HepG2 (cell line): ENCODE data around the gene KPNB1. TPM values are rescaled to one million over a fixed set of nuclear protein-coding genes. Genes with fewer than 3 reads are reported as not detected.
A peak's percentile ranks its signal among the peaks of the same experiment; 100 is the strongest.

Experiments
- ATAC-seq: fragments of 200-7000 bp; cut with Tn5 transposase; 3 replicates; pipeline ENCODE4 v1.9.1; 2020; ENCODE audit warnings: mild to moderate bottlenecking, moderate library complexity
- BruUV-seq: library from RNA; stranded (reverse); fragments of 400-500 nt; replicated peaks from 2 replicates; lab custom pipeline; 2021; lab: Mats Ljungman, UMichigan
- CTCF ChIA-PET: fragments of 300-600 bp; formaldehyde crosslinking; extraction: SDS; loops from one replicate; lab custom pipeline; 2021; ENCODE audit warnings: low total read pairs, inconsistent platforms, low intra/inter-chr PET ratio; lab: Yijun Ruan, JAX
- POLR2A ChIA-PET: fragments of 350-600 bp; sonication (Branson Sonifier 250); formaldehyde crosslinking; loops from one replicate; lab custom pipeline; 2020; ENCODE audit warnings: antibody characterized with exemption, inconsistent platforms; lab: Yijun Ruan, JAX
- DNase-seq: peaks from one replicate; pipeline ENCODE4 v3.0.0-alpha.2; 2015; ENCODE audit warnings: low spot score
- FAIRE-seq: peaks from 3 replicates; lab custom pipeline; 2011; peaks lifted over from hg19 to GRCh38; lab: Jason Lieb, UNC
- H2AFZ ChIP-seq: one replicate; pipeline ENCODE4 v1.6.1; 2011; ENCODE audit warnings: low read length, inconsistent platforms
- H3K27ac ChIP-seq: fragments of 300-600 bp; 3 replicates; pipeline ENCODE4 v1.8.0; 2011; ENCODE audit warnings: mixed run types, mild to moderate bottlenecking, mixed read lengths, low read length, inconsistent platforms; ENCODE audit not compliant: insufficient read depth; ENCODE audit errors: extremely low read length
- H3K27me3 ChIP-seq, 2 experiments: fragments of 200-600 bp in 1 of 2; 2 replicates in 1 of 2; 3 replicates in 1 of 2; pipeline versions ENCODE4 v1.6.0 to v1.8.0; 2011; ENCODE audit warnings: low read length in 2 of 2, mild to moderate bottlenecking in 2 of 2, moderate library complexity in 2 of 2, inconsistent platforms in 1 of 2; ENCODE audit not compliant: insufficient read depth in 2 of 2, control insufficient read depth in 1 of 2
- H3K36me3 ChIP-seq, 2 experiments: fragments of 200-600 bp in 1 of 2; replicated peaks in 1 of 2; 2 replicates in 1 of 2; 3 replicates in 1 of 2; pipeline versions ENCODE4 v1.5.1 to v1.8.0; 2011; ENCODE audit warnings: low read length in 2 of 2, inconsistent platforms in 1 of 2; ENCODE audit not compliant: insufficient read depth in 2 of 2, control insufficient read depth in 1 of 2
- H3K4me1 ChIP-seq: 2 replicates; pipeline ENCODE4 v1.5.1; 2012; ENCODE audit warnings: low read length, inconsistent platforms; ENCODE audit not compliant: insufficient read depth
- H3K4me2 ChIP-seq: 2 replicates; pipeline ENCODE4 v1.6.0; 2011; ENCODE audit warnings: low read depth, low read length, inconsistent platforms
- H3K4me3 ChIP-seq, 3 experiments: fragments of 200-600 bp in 1 of 3; sonication (generic), shearing (Covaris generic) in 1 of 3; replicated peaks in 1 of 3; 2 replicates each; pipeline ENCODE4 v1.5.1; 2011 to 2016; ENCODE audit warnings: low read length in 3 of 3, inconsistent platforms in 2 of 3, low read depth in 2 of 3, mild to moderate bottlenecking in 2 of 3, control low read depth in 1 of 3, mixed read lengths in 1 of 3; ENCODE audit not compliant: insufficient read depth in 1 of 3
- H3K79me2 ChIP-seq: one replicate; pipeline ENCODE4 v1.6.1; 2011; ENCODE audit warnings: low read length, inconsistent platforms; ENCODE audit not compliant: insufficient read depth
- H3K9ac ChIP-seq: 2 replicates; pipeline ENCODE4 v1.6.0; 2011; ENCODE audit warnings: mild to moderate bottlenecking, low read depth, low read length, inconsistent platforms; ENCODE audit not compliant: insufficient read depth
- H3K9me3 ChIP-seq: 2 replicates; pipeline ENCODE4 v1.5.1; 2012; ENCODE audit warnings: mild to moderate bottlenecking, low read length
- H4K20me1 ChIP-seq: 2 replicates; pipeline ENCODE4 v1.6.0; 2011; ENCODE audit warnings: inconsistent platforms, mild to moderate bottlenecking, low read length, moderate library complexity; ENCODE audit not compliant: insufficient read depth
- CEBPB ChIP-seq: IDR thresholded peaks from 2 replicates; pipeline ENCODE4 v1.6.1; 2011; ENCODE audit warnings: low read depth, low read length, improper control_type of control experiment, borderline replicate concordance
- KAT8 ChIP-seq: IDR thresholded peaks from 2 replicates; pipeline ENCODE4 v1.6.1; 2016; ENCODE audit warnings: missing genetic modification reagents, missing compliant biosample characterization
- PITX1 ChIP-seq: sonication (generic); formaldehyde crosslinking; IDR thresholded peaks from 2 replicates; pipeline ENCODE4 v1.5.1; 2020; ENCODE audit warnings: mild to moderate bottlenecking, missing genetic modification reagents
- TBX2 ChIP-seq: sonication (generic); formaldehyde crosslinking; IDR thresholded peaks from 2 replicates; pipeline ENCODE4 v1.5.0; 2020; ENCODE audit warnings: missing genetic modification reagents, mild to moderate bottlenecking, borderline replicate concordance
- TBX3 ChIP-seq: fragments of 450-650 bp; IDR thresholded peaks from 2 replicates; pipeline ENCODE4 v1.6.1; 2017; ENCODE audit warnings: antibody characterized with exemption, mild to moderate bottlenecking, inconsistent platforms, borderline replicate concordance
- ZBTB21 ChIP-seq: sonication (generic); formaldehyde crosslinking; IDR thresholded peaks from 2 replicates; pipeline ENCODE4 v1.4.0; 2020; ENCODE audit warnings: missing genetic modification reagents
- ZNF451 ChIP-seq: sonication (generic); formaldehyde crosslinking; IDR thresholded peaks from 2 replicates; pipeline ENCODE4 v1.5.0; 2020; ENCODE audit warnings: mild to moderate bottlenecking, missing genetic modification reagents
- WGBS: methylation state at CpG from one replicate; pipeline ENCODE4 v1.1.6; 2017; ENCODE audit warnings: low lambda C conversion rate; 5-methylcytosine and 5-hydroxymethylcytosine counted together
- in situ Hi-C: cut with HindIII; loops from 2 replicates; pipeline ENCODE4 v1.10.0; 2017; ENCODE audit warnings: low pct_unique_long_range_greater_than_20kb; ENCODE audit not compliant: extremely low pct_ligation_motif_present
- intact Hi-C: fragments of 100-400 bp; cut with micrococcal nuclease; formaldehyde crosslinking; loops from one replicate; pipeline ENCODE4 v1.10.0; 2022; ENCODE audit not compliant: unreplicated experiment
- polyA plus RNA-seq, 8 experiments: library from polyadenylated mRNA; depleted of rRNA in 3 of 8; stranded (reverse) in 7 of 8; unstranded in 1 of 8; fragments of >200 nt; fragmentation: Illumina TruSeq in 4 of 8; extraction: Trizol in 4 of 8; gene quantifications; 2 replicates each; pipeline versions ENCODE4 v1.2.1 to v1.2.3, GENCODE V29; 2011 to 2016; ENCODE audit warnings: low read depth in 4 of 8, missing spikeins in 1 of 8, mixed read lengths in 1 of 8; ENCODE audit not compliant: insufficient read depth in 1 of 8
- total RNA-seq, 5 experiments: library from RNA; depleted of rRNA; stranded (reverse); fragments of >200 nt; fragmentation: Illumina TruSeq; extraction: Trizol; gene quantifications; 2 replicates each; pipeline ENCODE4 v1.2.3, GENCODE V29; 2016; ENCODE audit warnings: low read depth in 1 of 5
- TF ChIP-seq, protein P1 (sequence below): sonication (generic); formaldehyde crosslinking; conservative IDR thresholded peaks from 2 replicates; pipeline ENCODE4 v1.4.0; 2020; ENCODE audit warnings: mild to moderate bottlenecking, missing genetic modification reagents, moderate library complexity
- TF ChIP-seq, protein P2 (sequence below): sonication (generic); formaldehyde crosslinking; IDR thresholded peaks from 2 replicates; pipeline ENCODE4 v1.8.1; 2023; ENCODE audit warnings: missing genetic modification reagents, mild to moderate bottlenecking, borderline replicate concordance
- TF ChIP-seq, protein P3 (sequence below): IDR thresholded peaks from 2 replicates; pipeline ENCODE4 v1.6.1; 2012; ENCODE audit warnings: low read length, improper control_type of control experiment
- TF ChIP-seq, protein P4 (sequence below): sonication (generic); formaldehyde crosslinking; IDR thresholded peaks from 2 replicates; pipeline ENCODE4 v1.4.0; 2020; ENCODE audit warnings: missing genetic modification reagents
- TF ChIP-seq, protein P5 (sequence below), 2 experiments: fragments of 450-650 bp in 1 of 2; sonication (generic) in 1 of 2; formaldehyde crosslinking; IDR thresholded peaks; 2 replicates each; pipeline versions ENCODE4 v1.5.0 to v1.8.0; 2020 to 2022; ENCODE audit warnings: mild to moderate bottlenecking in 1 of 2, missing genetic modification reagents in 1 of 2
- TF ChIP-seq, protein P6 (sequence below): sonication (generic); formaldehyde crosslinking; IDR thresholded peaks from 2 replicates; pipeline ENCODE4 v1.9.0; 2021; ENCODE audit warnings: missing genetic modification reagents, borderline replicate concordance

Gene KPNB1
- total and polyA plus RNA-seq, 2 of the 13 experiments (the other 11 are each of a cell fraction or from before 2014, with no cell fraction given) = 164 to 424 TPM

DNA sequence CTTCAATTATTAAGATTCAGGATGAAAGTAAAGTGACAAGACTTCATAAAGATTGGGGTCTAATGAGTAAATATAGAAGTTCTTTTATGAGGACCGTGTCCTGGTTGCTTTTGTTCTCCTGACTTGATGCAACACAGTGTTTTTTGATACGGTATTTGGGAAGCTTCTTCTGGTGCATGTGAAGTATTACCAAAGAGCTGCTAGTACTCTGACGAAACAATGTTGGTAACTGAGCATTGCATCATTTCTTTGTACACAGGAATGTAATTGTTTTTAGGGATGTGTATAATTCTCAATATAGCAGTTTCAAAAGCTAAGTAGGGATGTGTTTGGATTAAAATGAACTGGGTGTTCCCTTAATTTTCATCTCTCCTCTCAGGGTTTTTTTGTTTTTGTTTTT, 15.9 kb downstream of the KPNB1 start (continued):
- TF ChIP-seq, protein P1, sequence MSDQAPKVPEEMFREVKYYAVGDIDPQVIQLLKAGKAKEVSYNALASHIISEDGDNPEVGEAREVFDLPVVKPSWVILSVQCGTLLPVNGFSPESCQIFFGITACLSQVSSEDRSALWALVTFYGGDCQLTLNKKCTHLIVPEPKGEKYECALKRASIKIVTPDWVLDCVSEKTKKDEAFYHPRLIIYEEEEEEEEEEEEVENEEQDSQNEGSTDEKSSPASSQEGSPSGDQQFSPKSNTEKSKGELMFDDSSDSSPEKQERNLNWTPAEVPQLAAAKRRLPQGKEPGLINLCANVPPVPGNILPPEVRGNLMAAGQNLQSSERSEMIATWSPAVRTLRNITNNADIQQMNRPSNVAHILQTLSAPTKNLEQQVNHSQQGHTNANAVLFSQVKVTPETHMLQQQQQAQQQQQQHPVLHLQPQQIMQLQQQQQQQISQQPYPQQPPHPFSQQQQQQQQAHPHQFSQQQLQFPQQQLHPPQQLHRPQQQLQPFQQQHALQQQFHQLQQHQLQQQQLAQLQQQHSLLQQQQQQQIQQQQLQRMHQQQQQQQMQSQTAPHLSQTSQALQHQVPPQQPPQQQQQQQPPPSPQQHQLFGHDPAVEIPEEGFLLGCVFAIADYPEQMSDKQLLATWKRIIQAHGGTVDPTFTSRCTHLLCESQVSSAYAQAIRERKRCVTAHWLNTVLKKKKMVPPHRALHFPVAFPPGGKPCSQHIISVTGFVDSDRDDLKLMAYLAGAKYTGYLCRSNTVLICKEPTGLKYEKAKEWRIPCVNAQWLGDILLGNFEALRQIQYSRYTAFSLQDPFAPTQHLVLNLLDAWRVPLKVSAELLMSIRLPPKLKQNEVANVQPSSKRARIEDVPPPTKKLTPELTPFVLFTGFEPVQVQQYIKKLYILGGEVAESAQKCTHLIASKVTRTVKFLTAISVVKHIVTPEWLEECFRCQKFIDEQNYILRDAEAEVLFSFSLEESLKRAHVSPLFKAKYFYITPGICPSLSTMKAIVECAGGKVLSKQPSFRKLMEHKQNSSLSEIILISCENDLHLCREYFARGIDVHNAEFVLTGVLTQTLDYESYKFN = no peak
- TF ChIP-seq CEBPB = peak; percentile 89
- TF ChIP-seq, protein P2, sequence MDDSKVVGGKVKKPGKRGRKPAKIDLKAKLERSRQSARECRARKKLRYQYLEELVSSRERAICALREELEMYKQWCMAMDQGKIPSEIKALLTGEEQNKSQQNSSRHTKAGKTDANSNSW (CRISPR knock-in tag) = no peak

DNA sequence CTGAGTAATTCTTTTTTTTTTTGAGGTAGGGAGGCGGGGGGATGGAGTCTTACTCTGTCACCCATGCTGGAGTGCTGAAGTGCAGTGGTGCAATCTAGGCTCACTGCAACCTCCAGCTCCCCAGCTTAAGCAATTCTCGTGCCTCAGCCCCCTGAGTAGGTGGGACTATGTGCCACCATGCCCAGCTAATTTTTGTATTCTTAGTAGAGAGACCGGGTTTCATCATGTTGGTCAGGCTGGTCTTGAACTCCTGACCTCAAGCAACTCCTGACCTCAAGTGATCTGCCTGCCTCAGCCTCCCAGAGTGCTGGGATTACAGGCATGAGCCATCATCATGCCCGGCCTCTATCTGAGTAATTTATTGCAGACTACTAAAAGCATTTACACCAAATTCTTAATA, 19.4 kb downstream of the KPNB1 start:
- POLR2A ChIA-PET = no interaction called here
- Histone ChIP-seq H3K9me3 (no peaks in the 10 kb centered on the region), H3K4me3 (no peak overlapping the region), H3K4me1 (no peaks in the 10 kb centered on the region), H3K79me2 (no peaks in the 10 kb centered on the region), H3K27me3 (no peaks in the 10 kb centered on the region), H2AFZ (no peak overlapping the region), H4K20me1 (peaks cover 11% of the 10 kb centered on the region), H3K36me3 (peaks cover 43 to 92% of the 10 kb centered on the region in 2 experiments), H3K4me2 (no peak overlapping the region), H3K27ac (no peak overlapping the region), H3K9ac (no peak overlapping the region)
- intact Hi-C loops = no loop called here
- WGBS = 95% methylated on average over 4 of the region's 4 CpGs
- no peak for FAIRE-seq
- CTCF ChIA-PET = no interaction called here
- no peak for ATAC-seq
- in situ Hi-C loops = no loop called here
- no peak for DNase-seq
- BruUV-seq = no TSS peak
- TF ChIP-seq TBX2 (CRISPR knock-in tag) (no peak), PITX1 (CRISPR knock-in tag) (no peak), KAT8 (no peak), ZBTB21 (CRISPR knock-in tag) (no peak), TBX3 (no peak), ZNF451 (CRISPR knock-in tag) (no peak)
- TF ChIP-seq, protein P3, sequence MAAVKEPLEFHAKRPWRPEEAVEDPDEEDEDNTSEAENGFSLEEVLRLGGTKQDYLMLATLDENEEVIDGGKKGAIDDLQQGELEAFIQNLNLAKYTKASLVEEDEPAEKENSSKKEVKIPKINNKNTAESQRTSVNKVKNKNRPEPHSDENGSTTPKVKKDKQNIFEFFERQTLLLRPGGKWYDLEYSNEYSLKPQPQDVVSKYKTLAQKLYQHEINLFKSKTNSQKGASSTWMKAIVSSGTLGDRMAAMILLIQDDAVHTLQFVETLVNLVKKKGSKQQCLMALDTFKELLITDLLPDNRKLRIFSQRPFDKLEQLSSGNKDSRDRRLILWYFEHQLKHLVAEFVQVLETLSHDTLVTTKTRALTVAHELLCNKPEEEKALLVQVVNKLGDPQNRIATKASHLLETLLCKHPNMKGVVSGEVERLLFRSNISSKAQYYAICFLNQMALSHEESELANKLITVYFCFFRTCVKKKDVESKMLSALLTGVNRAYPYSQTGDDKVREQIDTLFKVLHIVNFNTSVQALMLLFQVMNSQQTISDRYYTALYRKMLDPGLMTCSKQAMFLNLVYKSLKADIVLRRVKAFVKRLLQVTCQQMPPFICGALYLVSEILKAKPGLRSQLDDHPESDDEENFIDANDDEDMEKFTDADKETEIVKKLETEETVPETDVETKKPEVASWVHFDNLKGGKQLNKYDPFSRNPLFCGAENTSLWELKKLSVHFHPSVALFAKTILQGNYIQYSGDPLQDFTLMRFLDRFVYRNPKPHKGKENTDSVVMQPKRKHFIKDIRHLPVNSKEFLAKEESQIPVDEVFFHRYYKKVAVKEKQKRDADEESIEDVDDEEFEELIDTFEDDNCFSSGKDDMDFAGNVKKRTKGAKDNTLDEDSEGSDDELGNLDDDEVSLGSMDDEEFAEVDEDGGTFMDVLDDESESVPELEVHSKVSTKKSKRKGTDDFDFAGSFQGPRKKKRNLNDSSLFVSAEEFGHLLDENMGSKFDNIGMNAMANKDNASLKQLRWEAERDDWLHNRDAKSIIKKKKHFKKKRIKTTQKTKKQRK = no peak
- TF ChIP-seq, protein P4, sequence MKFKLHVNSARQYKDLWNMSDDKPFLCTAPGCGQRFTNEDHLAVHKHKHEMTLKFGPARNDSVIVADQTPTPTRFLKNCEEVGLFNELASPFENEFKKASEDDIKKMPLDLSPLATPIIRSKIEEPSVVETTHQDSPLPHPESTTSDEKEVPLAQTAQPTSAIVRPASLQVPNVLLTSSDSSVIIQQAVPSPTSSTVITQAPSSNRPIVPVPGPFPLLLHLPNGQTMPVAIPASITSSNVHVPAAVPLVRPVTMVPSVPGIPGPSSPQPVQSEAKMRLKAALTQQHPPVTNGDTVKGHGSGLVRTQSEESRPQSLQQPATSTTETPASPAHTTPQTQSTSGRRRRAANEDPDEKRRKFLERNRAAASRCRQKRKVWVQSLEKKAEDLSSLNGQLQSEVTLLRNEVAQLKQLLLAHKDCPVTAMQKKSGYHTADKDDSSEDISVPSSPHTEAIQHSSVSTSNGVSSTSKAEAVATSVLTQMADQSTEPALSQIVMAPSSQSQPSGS (CRISPR knock-in tag) = no peak
- TF ChIP-seq, protein P5, sequence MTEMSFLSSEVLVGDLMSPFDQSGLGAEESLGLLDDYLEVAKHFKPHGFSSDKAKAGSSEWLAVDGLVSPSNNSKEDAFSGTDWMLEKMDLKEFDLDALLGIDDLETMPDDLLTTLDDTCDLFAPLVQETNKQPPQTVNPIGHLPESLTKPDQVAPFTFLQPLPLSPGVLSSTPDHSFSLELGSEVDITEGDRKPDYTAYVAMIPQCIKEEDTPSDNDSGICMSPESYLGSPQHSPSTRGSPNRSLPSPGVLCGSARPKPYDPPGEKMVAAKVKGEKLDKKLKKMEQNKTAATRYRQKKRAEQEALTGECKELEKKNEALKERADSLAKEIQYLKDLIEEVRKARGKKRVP (CRISPR knock-in tag; IDR thresholded peaks at IDR 0.05) = no peak
- TF ChIP-seq, protein P6, sequence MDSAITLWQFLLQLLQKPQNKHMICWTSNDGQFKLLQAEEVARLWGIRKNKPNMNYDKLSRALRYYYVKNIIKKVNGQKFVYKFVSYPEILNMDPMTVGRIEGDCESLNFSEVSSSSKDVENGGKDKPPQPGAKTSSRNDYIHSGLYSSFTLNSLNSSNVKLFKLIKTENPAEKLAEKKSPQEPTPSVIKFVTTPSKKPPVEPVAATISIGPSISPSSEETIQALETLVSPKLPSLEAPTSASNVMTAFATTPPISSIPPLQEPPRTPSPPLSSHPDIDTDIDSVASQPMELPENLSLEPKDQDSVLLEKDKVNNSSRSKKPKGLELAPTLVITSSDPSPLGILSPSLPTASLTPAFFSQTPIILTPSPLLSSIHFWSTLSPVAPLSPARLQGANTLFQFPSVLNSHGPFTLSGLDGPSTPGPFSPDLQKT (CRISPR knock-in tag) = no peak
